Inflammatory macrophage treated with lipopolysaccharide for 1 hour (primary cell): Measurements from ENCODE around the gene NSUN7.
A peak's percentile ranks its signal among the peaks of the same experiment; 100 is the strongest.
"Not testable (repeated sequence)": the region's sequence is repeated elsewhere in the genome, so short reads cannot be mapped to it uniquely, and the experiment has no call there.

Experiments
- DNase-seq, 2 donors: peaks; one replicate each; pipeline ENCODE4 v3.0.0-alpha.2; 2020 to 2022

The NSUN7 gene

GRCh38 chr4:40736910-40737309, 12.8 kb upstream of the NSUN7 start:
- peak; percentile 46 to 72 for DNase-seq

DNA sequence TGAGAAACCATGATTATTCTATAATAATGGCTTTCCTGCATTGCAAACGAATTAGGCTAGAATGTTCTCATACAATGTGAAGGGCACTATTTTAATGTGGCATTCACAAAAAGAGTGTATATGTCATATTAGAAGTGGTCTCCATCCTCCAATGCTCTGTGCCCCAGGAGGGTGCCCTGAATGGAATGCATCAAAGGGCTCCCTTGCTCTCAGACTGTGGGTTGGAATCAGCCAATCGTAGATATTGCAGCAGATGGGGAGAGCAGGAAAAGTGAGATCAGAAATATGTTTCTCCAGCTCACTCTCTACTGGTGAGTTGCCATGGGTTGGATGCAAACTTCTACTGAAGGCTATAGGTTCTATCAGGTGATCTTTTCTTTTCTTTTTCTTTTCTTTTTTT, 11.9 kb upstream of the NSUN7 start:
- no peak for DNase-seq

- DNase-seq = no peak
Measured at GRCh38 chr4:40739347-40739746, 10.4 kb upstream of the NSUN7 start.

- no peak for DNase-seq
Measured at GRCh38 chr4:40744218-40744617, 5.5 kb upstream of the NSUN7 start.

- DNase-seq = no peak
Measured at GRCh38 chr4:40745285-40745984, 4.3 kb upstream of the NSUN7 start.

- no peak for DNase-seq
Measured at GRCh38 chr4:40747207-40747835, 2.4 kb upstream of the NSUN7 start.

- no peak for DNase-seq
Measured at GRCh38 chr4:40750461-40751258, 905 bp downstream of the NSUN7 start.

- no peak for DNase-seq
Measured at GRCh38 chr4:40755616-40756015, 5.9 kb downstream of the NSUN7 start.

GRCh38 chr4:40763228-40763716, 13.5 kb downstream of the NSUN7 start:
- peak; percentile 70 to 89 for DNase-seq

DNA sequence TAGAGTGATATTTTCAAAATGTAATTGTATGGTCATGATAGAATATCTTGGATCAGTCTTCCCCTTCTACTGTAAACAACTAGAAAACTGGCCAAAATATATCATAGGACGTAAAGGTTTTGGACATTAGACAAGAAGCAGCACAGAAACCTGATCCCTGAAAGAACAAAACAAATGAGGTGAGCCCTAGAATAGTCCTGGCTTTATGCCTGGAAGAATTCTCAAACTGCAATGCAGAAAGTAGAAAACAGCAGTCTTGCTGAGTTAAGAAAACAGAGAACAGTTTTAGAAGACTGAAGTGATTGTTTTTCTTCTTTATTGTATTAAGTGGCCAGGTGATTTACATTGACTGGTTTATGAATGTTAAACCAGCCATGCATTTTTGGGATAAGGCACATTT, 19.5 kb downstream of the NSUN7 start:
- DNase-seq = no peak

- no peak for DNase-seq
Measured at GRCh38 chr4:40778090-40778489, 28.3 kb downstream of the NSUN7 start.

DNA sequence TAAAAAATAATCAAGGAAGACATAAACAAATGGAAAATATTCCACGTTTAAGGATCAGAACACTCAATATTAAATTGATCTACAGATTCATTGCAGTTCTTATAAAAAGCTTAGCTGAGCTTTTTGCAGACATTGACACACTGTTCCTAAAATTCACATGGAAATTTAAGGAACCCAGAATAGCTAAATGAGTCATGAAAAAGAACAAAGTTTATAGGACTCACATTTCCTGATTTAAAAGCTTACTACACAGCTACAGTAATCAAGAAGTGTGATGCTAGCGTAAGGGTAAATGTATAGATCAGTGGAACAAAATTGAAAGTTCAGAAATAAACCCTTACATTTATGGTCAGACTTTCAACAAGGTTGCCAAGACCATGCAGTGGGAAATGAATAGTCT, 33.1 kb downstream of the NSUN7 start:
- peak; percentile 65 to 71 for DNase-seq

- DNase-seq = no peak
Measured at GRCh38 chr4:40785727-40786126, 36.0 kb downstream of the NSUN7 start.

- DNase-seq = peak; percentile 49 to 50
Measured at GRCh38 chr4:40788331-40788730, 38.6 kb downstream of the NSUN7 start.

- peak; percentile 20 to 52 for DNase-seq
Measured at GRCh38 chr4:40789031-40789430, 39.3 kb downstream of the NSUN7 start.

DNA sequence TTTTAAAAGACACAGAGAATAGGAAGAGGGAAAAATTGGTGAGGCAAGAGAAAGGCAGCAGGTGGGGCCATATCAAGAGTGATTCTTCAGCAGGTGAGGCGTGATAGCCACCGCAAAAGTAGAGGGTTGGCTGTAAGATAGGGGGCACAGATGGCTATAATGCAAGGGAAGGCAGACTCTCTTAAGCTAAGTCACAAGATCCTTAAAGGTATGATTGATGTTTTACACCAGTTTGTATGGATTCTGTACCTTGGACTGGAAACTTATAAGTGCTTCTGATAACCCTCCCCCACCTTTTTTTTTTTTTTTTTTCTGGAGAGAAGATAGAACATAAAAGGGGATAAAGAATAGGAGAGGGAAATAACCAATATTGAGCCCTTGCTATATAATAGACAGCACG, 40.0 kb downstream of the NSUN7 start:
- no peak for DNase-seq

DNA sequence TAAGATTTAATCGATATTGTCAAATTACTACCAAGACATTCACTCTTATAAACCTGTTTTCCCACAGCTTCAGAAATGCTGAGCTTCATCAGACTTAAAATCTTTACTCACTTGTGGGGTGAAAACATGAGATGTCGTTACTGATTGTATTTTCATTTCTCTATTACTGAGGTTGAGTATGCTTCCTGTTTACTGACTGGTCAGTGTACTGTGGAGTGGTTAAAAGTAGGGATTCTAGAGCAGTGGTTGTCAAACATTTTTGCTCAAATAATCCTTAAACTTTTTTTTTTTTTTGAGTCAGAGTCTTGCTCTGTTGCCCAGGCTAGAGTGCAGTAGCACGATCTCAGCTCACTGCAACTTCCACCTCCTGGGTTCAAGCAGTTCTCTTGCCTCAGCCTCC, 50.3 kb downstream of the NSUN7 start:
- DNase-seq = peak in 1 of 2 donors; percentile 32

DNA sequence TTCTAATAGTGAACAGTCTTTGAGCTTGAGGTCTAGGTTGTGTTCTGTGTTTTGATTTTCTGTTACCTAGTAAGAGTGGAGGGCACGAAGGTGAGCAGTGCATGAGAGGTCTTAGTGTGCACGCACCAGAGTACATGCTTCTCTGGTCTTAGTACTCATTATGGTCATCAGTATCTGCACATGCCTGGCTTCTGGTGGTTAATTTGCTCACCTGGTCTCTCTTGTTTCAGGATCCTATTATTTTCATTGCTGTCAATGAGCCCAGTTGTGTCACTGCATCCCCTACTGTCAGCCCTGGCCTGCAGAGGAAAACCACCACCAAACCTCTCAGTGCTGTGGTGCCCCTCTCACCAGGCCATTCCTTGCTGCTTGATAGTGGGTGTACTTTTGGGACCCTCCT, 54.8 kb downstream of the NSUN7 start:
- no peak for DNase-seq

DNA sequence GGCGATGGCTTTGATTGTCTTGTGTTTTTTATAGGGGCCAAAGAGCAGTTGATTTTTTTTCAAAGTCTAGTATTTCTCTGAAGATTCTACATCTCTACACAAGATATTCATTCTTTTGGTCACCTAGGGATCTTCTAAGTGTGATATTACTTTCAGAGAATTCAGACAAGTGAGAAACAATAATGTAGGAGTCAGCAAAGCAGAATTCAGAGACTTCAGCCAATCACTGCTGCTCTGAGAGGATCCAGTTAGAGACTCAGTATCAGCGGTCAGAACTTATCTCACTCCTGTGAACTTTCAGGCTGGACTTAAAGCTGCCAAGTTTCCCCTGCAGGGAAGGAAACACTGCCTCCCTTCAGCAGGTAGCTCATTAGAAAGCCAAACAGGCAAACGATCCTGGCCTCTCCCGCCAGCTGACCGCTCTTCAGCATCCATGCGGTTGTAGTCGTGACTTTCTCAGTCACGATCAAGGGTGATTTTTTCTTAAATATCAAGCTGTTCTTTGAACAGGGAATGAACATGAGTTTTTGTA, 59.2 kb downstream of the NSUN7 start:
- DNase-seq = no peak

DNA sequence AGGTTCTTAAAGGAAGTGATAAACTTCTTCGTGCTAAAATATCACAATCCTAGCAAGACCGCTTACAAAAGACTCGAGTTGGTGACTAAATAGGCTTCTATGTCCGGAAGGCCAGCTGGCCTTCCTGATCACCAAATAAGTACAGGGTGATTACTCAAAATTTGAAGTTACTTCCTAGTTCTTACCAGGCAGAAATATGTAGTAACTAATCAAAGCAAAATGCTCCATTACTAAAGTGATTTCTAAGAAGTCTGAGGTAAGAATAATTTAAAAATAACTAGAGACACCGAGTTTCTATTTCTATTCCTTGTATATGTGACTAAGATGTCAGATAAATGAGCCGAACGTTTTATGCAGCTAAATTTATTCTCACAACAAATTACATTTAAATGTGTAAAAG, 62.2 kb downstream of the NSUN7 start:
- peak; percentile 84 to 93 for DNase-seq

DNA sequence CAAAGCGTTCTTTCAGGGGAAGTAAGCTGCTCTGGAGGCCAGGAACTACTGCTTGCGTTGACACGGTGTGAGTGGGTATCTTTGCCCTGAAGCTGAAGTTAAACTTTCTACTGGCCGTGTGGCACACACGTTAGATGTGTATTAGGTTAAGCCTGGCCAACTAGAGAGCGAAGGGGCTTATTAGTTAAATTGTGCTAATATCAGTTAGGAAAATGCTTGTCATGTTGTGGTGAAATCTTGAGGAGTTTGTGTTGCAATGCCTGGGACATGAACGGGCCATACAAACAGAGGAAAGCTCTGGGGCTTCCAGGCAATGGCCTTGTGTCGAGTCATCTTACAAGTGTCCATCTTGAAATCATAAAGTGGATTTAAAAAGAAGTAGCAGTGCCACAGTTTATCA, 62.6 kb downstream of the NSUN7 start:
- DNase-seq = peak; percentile 84 to 87

DNA sequence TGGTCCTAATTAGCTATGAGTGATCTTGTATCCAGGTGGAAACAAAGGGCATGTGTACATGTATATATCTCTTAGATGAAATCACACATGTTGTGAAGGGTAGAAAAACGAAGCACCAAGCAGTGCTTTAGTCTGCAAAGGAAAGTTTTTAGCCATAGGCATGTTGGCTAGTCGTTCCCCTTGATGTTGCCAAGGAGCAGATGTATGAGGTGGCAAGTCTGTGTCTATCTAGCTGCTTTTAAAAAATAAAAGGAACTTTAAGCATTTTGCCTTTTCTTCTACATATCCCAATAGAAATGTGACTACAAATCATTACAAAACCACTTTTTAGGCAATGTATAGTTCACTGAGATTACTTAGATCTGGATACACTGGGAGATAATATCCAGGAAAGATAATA, 63.1 kb downstream of the NSUN7 start:
- peak in 1 of 2 donors; percentile 31 for DNase-seq

DNA sequence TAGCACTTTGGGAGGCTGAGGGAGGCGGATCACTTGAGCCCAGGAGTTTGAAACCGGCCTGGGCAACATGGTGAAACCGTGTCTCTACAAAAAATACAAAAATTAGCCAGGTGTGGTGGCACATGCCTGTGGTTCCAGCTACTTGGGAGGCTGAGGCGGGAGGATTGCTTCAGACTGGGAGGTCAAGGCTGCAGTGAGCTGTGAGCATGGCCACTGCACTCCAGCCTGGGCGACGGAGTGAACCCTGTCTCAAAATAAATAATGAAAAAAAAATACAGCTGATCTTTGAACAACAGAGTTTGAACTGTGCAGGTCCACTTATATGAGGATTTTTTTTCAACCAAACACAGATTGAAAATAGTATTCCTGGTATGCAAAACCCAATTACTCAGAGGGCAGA, 67.4 kb downstream of the NSUN7 start:
- DNase-seq = not testable (repeated sequence)

GRCh38 chr4:40820101-40820500, 70.3 kb downstream of the NSUN7 start:
- no peak for DNase-seq
